HL-60/S4 treated with retinoic acid at 250 ng/mL for 4 days and 3 days (cell line): ENCODE measurements around the gene ZNF423.

Experiments
- in situ Hi-C: fragments of 300-500 bp; cut with MboI; formaldehyde crosslinking; loops from 2 replicates; pipeline ENCODE4 v1.7.0; 2022; ENCODE audit warnings: low sequenced_read_pairs

ZNF423 gene

GRCh38 chr16:49788986-49789385 is 66.9 kb downstream of the ZNF423 start:
- in situ Hi-C loops: no loop called here

DNA sequence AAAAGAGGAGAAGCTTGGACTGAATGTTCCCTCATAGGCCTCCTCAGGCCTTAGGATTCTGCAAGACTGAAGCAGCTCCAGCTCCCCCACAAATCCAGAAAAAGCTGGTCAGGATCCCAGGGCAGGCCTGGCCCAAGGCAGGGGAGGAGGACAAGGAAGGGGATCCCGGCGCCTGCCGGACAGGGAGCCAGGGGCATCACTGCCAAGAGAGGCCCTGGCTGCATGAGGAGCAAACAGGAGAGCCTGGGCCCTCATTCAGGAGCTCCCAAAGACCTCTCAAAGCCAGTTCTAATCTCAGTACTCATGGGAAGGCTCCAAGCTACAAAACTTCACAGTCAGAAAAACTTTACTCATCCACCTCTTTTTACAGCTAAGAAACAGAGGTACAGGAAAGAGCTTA is 67.3 kb downstream of the ZNF423 start:
- in situ Hi-C loops: no loop called here

- in situ Hi-C loops: no loop called here
Measured at GRCh38 chr16:49786926-49787557, 68.9 kb downstream of the ZNF423 start.

DNA sequence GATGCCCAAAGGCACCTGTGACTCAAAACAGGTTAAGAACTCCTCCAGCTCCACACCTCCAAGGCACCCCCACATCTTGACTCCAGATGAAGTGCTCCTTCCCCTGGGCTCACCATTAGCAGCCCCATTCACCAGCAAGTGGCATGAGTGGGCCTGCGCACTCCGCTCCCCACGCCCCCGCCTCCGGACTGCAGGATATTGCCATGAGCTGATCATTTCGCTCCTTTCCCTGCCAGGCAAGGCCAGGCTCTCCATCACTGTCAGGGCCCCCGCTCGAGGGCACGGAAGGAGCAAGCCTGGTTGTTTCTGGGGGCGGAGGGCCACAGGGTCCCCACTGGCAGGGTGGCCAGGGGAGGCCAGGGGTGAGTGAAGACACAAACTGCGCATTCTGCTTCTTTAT is 69.9 kb downstream of the ZNF423 start:
- in situ Hi-C loops: no loop called here

GRCh38 chr16:49782405-49782804 is 73.5 kb downstream of the ZNF423 start:
- in situ Hi-C loops: no loop called here

DNA sequence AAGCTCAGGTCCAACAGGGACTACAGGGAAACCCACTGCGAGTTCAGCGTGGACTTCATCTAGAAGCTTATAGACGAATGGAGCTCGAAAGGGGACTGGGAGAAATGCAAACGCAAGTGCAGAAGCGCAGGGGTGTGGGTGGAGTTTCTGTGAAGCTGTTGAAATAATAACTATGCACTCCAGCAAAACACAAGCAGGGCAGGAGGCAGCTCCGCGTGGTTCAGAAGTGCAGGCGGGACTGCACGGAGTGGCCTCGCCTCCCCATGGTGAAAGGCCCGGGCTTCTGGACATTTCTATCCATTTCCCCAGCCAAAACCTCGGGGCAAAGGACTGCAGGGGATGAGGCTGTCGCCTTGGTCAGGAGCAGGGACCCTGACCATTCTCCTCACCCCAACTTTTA is 74.5 kb downstream of the ZNF423 start:
- in situ Hi-C loops: no loop called here

DNA sequence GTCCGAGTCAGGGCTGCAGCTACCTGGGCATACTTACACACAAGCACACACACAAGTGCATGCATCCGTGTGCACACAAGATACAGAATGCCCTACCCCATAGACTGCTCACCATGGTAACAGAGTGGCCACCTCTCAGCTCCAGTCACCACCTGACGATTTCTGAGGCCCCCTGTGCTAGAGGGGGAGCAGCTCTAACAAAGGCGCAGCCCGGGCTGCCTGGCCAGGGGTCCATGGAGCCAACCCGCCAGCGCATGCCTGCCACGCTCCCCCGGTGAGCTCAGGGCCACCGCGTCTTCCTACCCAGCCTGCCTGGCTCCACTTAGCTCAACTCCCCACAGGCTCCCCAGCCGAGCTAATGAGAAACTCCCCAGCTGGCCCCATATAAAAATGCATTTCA is 75.5 kb downstream of the ZNF423 start:
- in situ Hi-C loops: no loop called here

- in situ Hi-C loops: no loop called here
Measured at GRCh38 chr16:49779979-49780378, 75.9 kb downstream of the ZNF423 start.

DNA sequence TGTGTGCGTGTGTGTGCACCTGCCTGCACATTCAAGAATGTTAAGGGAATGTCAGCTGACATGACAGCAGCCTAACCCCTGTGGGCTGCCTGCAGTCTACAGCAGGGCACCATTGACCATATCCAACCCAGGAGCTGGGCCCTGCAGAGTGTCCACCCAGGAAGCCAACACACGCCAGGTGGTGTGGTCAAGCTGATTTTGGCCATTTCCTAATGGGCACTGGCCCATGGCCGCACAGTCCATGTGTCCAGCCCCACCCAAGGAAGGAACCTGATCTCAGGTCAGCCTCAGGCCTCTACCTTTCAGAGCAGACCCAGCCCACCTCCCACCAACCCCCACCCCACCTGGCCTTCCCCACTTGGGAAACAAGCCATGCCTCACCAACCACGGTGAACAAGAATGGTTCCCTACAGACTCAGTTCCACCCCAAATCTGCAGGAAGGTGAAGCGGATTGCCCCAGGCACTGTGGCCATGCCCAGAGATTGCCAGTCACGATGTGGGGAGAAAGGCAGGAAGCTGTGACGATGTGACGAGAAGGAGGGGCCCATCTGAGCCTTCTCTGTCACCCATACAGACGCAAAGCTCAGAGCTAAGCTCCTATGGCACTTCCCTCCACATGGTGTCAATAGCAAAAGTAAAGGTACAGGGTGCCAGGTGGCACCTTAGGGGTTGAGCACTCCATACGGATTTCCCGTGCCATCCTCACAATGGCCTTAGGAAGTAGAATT is 77.5 kb downstream of the ZNF423 start:
- in situ Hi-C loops: no loop called here

GRCh38 chr16:49776734-49777133 is 79.2 kb downstream of the ZNF423 start:
- in situ Hi-C loops: no loop called here

GRCh38 chr16:49776085-49776595 is 79.8 kb downstream of the ZNF423 start:
- in situ Hi-C loops: no loop called here

DNA sequence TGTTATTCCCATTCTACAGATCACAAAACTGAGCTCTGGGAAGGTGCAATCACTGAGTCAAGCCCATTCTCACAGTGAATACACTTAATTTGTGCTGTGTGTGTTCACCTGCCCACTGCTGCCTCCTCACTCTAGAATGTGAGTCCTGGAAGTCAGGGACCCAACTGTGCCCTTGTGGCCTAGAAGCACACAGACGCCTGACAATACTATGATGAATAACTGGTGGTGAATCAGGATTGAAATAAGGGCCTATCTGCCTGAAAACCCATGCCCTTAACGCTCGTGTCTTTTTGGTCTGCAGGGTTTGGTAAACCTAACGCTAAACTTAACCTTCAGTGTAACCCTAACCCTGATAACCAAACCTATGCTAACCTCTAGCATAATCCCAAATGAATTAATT is 80.3 kb downstream of the ZNF423 start:
- in situ Hi-C loops: no loop called here

DNA sequence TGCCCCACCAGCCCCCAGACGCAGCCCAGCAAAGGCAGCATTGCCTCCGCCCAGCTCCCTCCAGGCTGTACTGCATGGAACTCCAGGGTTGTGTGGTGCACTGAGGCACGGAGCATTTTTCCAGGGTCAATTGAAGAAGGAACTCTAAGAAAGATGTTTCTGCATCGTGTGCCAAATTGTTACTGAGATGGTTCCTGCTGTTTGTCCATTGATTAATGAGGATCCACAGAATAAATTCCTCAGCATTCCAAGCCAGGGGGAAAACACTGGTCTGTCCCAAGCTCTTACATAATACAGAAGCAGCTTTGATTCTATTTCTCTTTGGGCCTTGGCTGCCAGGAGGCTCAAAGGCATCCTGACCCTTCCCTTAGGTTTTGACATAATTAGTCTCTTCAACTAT is 80.9 kb downstream of the ZNF423 start:
- in situ Hi-C loops: no loop called here

DNA sequence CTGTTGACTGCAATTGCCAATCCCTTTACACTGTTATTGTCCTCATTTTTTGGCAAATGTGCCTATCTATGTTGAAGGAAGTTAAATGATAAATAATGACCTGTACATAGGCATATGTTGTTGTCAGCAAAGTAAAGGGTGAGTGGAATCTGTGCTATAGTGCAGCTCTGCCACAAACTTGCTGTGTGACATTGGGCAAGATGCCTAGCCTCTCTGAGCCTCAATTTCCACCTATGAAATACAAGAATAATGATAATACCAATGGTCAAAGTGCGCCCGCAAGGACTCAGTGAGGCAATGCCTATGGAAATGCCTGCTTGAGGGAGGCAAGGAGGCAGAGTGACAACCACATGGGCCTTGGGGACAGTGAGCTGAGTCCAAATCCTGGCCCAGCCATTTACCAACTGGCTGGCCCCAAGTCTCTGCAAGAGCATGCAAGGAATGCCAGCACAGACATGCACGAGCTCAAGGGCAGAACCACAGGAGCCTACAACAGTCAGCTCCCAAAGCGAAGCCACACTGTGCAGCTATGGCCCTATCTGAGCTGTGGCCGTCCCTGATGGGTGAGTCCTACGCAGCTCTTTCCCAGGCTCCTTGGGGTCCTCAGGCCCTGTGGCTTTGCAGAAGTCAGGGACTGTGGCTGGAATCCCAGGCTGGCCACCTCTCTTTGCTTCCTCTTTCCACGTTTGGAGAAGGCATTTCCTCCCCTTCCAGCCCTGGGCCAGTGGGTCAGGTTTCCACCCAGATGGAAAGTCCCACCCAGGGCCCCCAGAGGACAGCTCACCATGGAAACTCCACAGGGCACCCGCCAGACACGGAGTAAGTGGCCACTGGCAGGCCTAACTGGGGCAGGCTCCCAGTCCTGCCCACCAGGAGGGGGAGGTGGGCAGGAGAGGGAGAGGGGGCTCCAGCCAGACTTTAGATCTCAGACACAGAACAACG is 82.1 kb downstream of the ZNF423 start:
- in situ Hi-C loops: no loop called here

- in situ Hi-C loops: no loop called here
Measured at GRCh38 chr16:49767998-49768397, 87.9 kb downstream of the ZNF423 start.

GRCh38 chr16:49767414-49767813 is 88.5 kb downstream of the ZNF423 start:
- in situ Hi-C loops: no loop called here

DNA sequence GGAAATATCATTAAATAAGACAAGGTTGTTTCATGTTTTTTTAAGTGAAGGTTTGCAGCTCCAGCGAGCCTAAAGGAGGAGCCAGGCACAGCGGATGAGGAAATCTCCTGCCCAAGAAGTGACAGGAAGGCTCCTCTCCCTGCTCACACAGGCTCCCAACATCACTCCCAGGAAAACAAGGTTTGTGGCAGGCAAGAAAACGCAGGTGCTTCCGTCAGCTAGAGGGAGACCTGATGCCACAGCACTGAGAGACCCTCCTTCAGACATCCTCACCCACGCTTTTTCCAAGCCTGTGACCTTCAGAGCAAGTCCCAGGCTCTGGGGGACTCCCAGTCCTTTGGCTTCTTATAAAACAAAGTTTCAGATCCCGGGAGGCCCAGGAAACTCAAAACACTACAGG is 89.7 kb downstream of the ZNF423 start:
- in situ Hi-C loops: no loop called here

GRCh38 chr16:49763826-49764225 is 92.1 kb downstream of the ZNF423 start:
- in situ Hi-C loops: no loop called here

DNA sequence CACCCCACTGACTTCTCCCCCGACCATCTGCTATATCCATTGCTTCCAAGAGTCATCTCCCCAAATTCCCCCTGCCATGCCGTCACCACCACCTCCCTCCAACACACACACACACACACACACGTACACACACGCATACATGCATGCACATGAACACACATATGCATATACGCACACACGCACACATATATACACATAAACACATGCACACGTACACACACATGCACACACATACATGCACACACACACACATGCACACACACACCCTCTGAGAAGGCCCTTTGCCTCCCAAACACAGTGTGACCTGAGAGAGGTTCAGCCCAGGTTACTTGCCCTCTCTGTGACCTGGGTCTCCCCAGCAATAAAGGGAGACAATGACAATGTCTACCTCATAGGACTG is 95.1 kb downstream of the ZNF423 start:
- in situ Hi-C loops: no loop called here

GRCh38 chr16:49757559-49758069 is 98.3 kb downstream of the ZNF423 start:
- in situ Hi-C loops: no loop called here
